Kidney epithelial cell (primary cell): ENCODE data around the gene UBAP1. TPM values are rescaled to one million over a fixed set of nuclear protein-coding genes. Genes with fewer than 3 reads are reported as not detected.
"Not testable (repeated sequence)": the region's sequence is repeated elsewhere in the genome, so short reads cannot be mapped to it uniquely, and the experiment has no call there.

ENCODE experiments used
- DNase-seq: peaks from one replicate; pipeline ENCODE4 v3.0.0-alpha.2; 2010; ENCODE audit warnings: low read depth
- H3K27me3 ChIP-seq: 2 replicates; pipeline ENCODE4 v1.6.0; 2011; ENCODE audit warnings: low read length; ENCODE audit not compliant: control insufficient read depth, insufficient read depth
- H3K36me3 ChIP-seq: 2 replicates; pipeline ENCODE4 v1.5.1; 2011; ENCODE audit warnings: low read length; ENCODE audit not compliant: control insufficient read depth, insufficient read depth
- H3K4me3 ChIP-seq: 2 replicates; pipeline ENCODE4 v1.5.1; 2011; ENCODE audit warnings: low read depth, mild to moderate bottlenecking, control low read depth, low read length
- CTCF ChIP-seq: IDR thresholded peaks from 2 replicates; pipeline ENCODE4 v1.5.1; 2011; ENCODE audit warnings: mild to moderate bottlenecking, moderate library complexity, low read length, control low read depth, inconsistent platforms; ENCODE audit not compliant: insufficient read depth, poor library complexity, severe bottlenecking
- total RNA-seq: library from RNA; depleted of rRNA; stranded (reverse); fragments of >200 nt; gene quantifications from 2 replicates; pipeline ENCODE4 v1.2.3, GENCODE V29; 2015

The UBAP1 gene
- total RNA-seq, 1 donor from 2014 or later = 46.9 TPM

DNA sequence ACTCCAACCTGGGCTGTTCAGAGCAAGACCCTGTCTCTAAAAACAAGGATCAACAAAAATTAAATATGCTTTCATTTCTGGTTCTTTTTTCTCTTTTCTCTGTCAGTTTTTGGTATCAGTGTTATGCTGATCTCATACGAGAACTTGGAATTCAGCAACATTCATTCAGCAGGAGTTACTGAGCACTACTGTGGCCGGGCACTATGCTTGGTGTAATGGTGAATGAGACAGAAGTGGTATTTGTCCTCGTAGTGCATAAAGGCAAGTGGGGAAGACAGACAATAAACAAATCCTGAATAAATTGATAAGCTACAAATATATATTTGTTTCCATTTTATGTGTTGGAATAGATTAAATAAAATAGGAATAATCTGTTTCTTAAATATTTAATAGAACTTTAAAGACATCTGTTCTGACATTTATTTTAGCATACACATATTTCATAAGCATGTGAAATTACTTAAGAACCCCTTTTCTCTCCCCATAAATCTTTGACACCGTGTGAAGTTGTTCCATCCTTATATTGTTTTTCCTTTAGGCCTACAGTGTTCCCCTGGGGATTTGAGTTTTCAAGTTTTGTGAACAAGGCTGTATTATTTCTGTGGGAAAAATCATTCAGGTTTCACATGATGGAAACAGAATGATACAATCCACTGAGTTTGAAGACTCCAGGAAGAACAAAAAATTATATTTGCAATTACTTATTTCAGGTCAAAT, 24.6 kb downstream of the UBAP1 start:
- no peak for TF ChIP-seq CTCF
- no peak overlapping the region for H3K4me3 ChIP-seq
- H3K36me3 ChIP-seq = no peaks in the 10 kb centered on the region
- H3K27me3 ChIP-seq = no peaks in the 10 kb centered on the region
- no peak for DNase-seq

GRCh38 chr9:34203992-34204635, 25.3 kb downstream of the UBAP1 start:
- H3K4me3 ChIP-seq = no peak overlapping the region

DNA sequence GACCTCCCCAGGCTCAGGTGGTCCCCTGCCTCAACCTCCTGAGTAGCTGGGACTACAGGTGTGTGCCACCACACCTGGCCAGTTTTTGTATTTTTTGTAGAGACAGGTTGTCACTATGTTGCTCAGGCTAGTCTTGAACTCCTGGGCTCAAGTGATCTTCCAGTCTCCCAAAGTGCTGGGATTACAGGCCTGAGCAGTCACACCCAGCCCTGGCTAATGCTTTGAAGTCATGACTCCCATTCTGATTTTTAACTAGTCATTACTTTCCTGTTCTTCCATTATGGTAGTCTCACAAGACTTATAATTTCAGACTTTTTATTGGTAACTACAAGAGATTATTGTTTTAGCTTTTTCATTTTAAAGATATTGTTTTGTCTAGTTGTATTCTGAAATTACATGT, 26.3 kb downstream of the UBAP1 start:
- Histone ChIP-seq H3K36me3 (no peaks in the 10 kb centered on the region), H3K4me3 (no peak overlapping the region), H3K27me3 (no peaks in the 10 kb centered on the region)
- TF ChIP-seq CTCF = no peak
- DNase-seq = no peak

More at GRCh38 chr9:34203992-34204635, 25.3 kb downstream of the UBAP1 start:
- no peak for TF ChIP-seq CTCF
- Histone ChIP-seq H3K27me3 (no peaks in the 10 kb centered on the region), H3K36me3 (no peaks in the 10 kb centered on the region)
- no peak for DNase-seq

DNA sequence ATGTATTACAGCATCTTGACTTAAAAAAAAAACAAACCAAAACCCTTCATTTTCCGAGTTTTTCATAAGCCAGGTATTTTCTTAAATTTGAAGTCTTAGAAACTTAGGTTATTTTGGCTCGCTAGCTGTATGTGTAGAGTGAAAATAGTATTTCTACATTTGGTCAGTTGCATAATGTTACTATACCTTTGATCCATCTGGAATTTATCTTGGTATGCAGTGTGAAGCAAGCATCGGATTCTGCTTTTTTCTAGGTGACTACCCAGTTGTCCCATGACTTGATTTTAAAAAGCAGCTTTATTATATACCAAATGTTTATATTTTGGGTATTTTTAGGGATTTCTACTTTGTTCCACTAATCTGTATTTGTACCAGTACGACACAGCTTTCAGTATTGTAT, 27.7 kb downstream of the UBAP1 start:
- Histone ChIP-seq H3K4me3 (no peak overlapping the region), H3K27me3 (no peaks in the 10 kb centered on the region), H3K36me3 (no peaks in the 10 kb centered on the region)
- no peak for DNase-seq
- no peak for TF ChIP-seq CTCF

DNA sequence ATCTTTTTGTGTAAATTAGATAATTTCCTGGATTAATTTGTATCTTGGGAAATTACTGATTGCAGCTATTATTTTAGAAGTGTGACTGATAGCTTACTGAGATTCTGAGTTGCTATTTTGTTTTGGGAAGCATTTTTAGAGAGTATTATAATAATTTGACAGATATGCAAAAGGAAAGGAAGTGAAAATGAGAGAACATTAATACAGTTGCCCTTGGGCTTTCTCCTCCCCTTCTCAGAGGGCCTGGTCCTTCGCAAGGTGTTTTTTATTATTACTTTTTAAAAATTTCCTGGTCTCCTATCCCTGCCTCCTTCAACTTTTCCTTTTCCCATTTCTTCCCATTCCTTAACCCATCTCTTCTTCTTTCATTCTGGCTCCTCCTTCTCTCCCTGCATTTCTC, 32.6 kb downstream of the UBAP1 start:
- H3K36me3 ChIP-seq = no peaks in the 10 kb centered on the region
- H3K4me3 ChIP-seq = no peak overlapping the region
- no peak for TF ChIP-seq CTCF
- DNase-seq = no peak
- no peaks in the 10 kb centered on the region for H3K27me3 ChIP-seq

DNA sequence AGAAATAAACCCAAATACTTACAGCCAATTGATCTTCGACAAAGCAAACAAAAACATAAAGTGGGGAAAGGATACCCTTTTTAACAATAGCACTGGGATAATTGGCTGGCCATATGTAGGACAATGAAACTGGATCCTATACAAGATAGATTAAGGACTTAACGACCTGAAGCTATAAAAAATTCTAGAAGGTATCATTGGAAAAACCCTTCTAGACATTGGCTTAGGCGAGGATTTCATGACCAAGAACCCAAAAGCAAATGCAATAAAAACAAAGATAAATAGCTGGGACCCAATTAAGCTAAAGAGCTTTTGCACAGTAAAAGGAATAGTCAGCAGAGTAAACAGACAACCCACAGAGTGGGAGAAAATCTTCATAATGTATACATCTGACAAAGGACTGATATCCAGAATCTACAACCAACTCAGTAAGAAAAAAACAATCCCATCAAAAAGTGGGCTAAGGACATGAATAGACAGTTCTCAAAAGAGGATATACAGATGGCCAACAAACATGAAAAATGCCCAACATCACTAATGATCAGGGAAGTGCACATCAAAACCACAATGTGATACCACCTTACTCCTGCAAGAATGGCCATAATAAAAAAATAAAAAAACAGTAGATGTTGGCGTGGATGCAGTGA, 35.6 kb downstream of the UBAP1 start:
- not testable (repeated sequence) for H3K36me3 ChIP-seq, H3K4me3 ChIP-seq, H3K27me3 ChIP-seq, DNase-seq
